ENCODE results near the gene SLC8B1.
A peak's percentile ranks its signal among the peaks of the same experiment; 100 is the strongest.

Gene SLC8B1

GRCh38 chr12:113334786-113335539 is at the start of gene SLC8B1:
Gene SLC8B1 (minus strand): TSS chr12:113335109. CDS start chr12:113332878, 2,231 bp downstream.
- DNase-seq (ENCODE audit: low read depth in 2 of 2), result peak; percentile 68 to 86

GRCh38 chr12:113382206-113382605 is 47.3 kb upstream of the SLC8B1 start:
- no peak for DNase-seq (ENCODE audit: low read depth in 2 of 2)

GRCh38 chr12:113381220-113381619 is 46.3 kb upstream of the SLC8B1 start:
- DNase-seq (ENCODE audit: low read depth in 2 of 2), result no peak

GRCh38 chr12:113378291-113378690 is 43.4 kb upstream of the SLC8B1 start:
- no peak for DNase-seq (ENCODE audit: low read depth in 2 of 2)

GRCh38 chr12:113374823-113375428 is 40.0 kb upstream of the SLC8B1 start:
- DNase-seq (ENCODE audit: low read depth in 2 of 2), result no peak

GRCh38 chr12:113373969-113374368 is 39.1 kb upstream of the SLC8B1 start:
- no peak for DNase-seq (ENCODE audit: low read depth in 2 of 2)

- no peak for DNase-seq (ENCODE audit: low read depth in 2 of 2)
These were observed 38.5 kb upstream of the SLC8B1 start for GRCh38 chr12:113373440-113373839.

- no peak for DNase-seq (ENCODE audit: low read depth in 2 of 2)
These were observed 37.5 kb upstream of the SLC8B1 start for GRCh38 chr12:113372371-113372770.

- DNase-seq (ENCODE audit: low read depth in 2 of 2), result no peak
These were observed 36.9 kb upstream of the SLC8B1 start for GRCh38 chr12:113371808-113372207.

- DNase-seq (ENCODE audit: low read depth in 2 of 2), result no peak
These were observed 36.2 kb upstream of the SLC8B1 start for GRCh38 chr12:113370923-113371682.

GRCh38 chr12:113369391-113369985 is 34.6 kb upstream of the SLC8B1 start:
- no peak for DNase-seq (ENCODE audit: low read depth in 2 of 2)

- DNase-seq (ENCODE audit: low read depth in 2 of 2), result no peak
These were observed 33.4 kb upstream of the SLC8B1 start for GRCh38 chr12:113368331-113368730.

- no peak for DNase-seq (ENCODE audit: low read depth in 2 of 2)
These were observed 31.9 kb upstream of the SLC8B1 start for GRCh38 chr12:113366827-113367226.

GRCh38 chr12:113365639-113366395 is 30.9 kb upstream of the SLC8B1 start:
- DNase-seq (ENCODE audit: low read depth in 2 of 2), result no peak

- no peak for DNase-seq (ENCODE audit: low read depth in 2 of 2)
These were observed 29.8 kb upstream of the SLC8B1 start for GRCh38 chr12:113364698-113365097.

GRCh38 chr12:113361574-113362370 is 26.9 kb upstream of the SLC8B1 start:
- DNase-seq (ENCODE audit: low read depth in 2 of 2), result no peak

- no peak for DNase-seq (ENCODE audit: low read depth in 2 of 2)
These were observed 25.2 kb upstream of the SLC8B1 start for GRCh38 chr12:113359939-113360748.

GRCh38 chr12:113359133-113359938 is 24.4 kb upstream of the SLC8B1 start:
- no peak for DNase-seq (ENCODE audit: low read depth in 2 of 2)

All from activated CD8-positive, alpha-beta memory T cell treated with anti-CD3 and anti-CD28 coated beads for 4 hours (primary cell).